GM18951 (cell line): ENCODE measurements around the gene ERCC5.

Experiments used
- POLR2A ChIP-seq: IDR thresholded peaks from 4 replicates; pipeline ENCODE4 v1.6.1; 2011; ENCODE audit warnings: mild to moderate bottlenecking; ENCODE audit not compliant: insufficient read length, insufficient read depth; ENCODE audit errors: extremely low read depth
- in situ Hi-C: fragments of 300-500 bp; cut with MboI; formaldehyde crosslinking; loops from one replicate; pipeline ENCODE4 v1.12.0; 2022; ENCODE audit warnings: low sequenced_read_pairs, mixed read lengths, inconsistent platforms; ENCODE audit not compliant: unreplicated experiment

The ERCC5 gene

DNA sequence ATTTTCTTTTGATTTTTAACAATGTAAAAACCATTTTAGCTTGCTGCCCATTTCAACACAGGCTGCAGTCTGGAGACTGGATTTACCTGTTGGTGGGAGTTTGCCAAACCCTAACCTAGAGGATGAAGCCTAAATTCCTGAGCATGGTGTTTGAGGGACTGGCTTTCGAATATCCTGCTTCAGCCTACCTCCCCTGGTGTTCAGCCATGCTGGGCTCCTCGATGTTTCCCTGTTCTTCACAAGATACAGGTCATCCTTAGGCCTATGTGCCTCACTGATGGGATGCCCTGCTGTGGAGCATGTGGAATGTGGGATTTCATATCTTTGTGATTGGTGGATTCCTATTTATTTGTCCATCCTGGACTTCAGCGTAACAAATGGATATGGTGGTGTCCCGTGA lies 20.4 kb upstream of the ERCC5 start:
- in situ Hi-C loops: no loop called here
- no peak for TF ChIP-seq POLR2A

DNA sequence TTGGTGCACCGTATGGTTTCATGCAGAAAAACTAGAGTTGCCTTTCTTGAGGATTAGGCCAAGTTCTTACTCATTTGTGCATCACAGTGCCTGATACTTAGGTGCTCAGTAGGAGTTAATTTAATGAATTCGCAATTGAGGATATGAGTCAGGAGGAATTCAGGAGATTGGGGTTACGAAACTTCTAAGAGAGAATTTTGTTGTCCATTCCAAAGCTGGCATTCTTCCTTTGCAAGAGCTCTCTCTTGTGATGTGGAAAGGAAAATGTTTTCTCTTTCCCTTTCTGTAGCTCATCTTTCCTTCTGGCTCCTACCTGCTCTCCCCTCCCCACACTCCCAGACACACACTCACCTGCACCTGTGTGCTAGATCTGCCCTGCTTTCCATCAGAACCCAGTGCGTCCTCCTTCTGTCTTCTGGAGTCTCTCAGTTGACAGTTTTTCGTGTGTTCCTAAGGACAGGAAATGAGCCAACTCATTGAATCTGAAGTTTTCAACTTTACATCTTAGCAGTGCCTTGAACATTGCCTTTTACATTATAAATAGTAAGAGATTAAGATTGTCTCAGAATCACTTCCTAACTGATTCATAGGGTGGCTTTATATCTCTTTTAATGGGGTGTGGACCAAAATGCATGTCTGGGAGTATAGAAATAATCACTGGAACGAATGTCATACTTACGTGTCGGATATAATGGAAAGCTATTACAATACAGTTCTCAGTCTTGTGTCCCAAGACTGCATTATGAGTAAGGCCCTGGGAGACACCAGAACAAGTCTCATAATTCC lies 19.7 kb upstream of the ERCC5 start:
- in situ Hi-C loops: no loop called here
- TF ChIP-seq POLR2A: no peak

DNA sequence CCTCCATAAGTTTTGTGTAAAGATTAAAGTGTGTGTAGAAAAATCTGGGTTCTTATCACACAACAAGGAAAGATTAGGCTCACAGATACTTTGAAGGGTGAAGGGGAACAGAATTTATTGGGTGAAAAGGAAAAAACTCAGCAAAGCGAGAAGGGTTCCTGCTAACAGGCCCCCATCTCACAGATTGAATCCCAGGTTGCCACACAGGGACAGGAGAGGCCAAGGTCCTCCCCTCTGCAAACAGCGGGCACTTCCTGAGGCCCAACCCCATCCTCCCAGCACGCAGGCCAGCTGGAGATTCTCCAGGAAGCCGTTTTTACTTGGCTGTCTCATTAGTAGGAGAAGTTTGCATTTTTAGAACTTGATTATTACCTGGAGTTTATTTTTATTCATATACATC lies 15.2 kb upstream of the ERCC5 start:
- in situ Hi-C loops: no loop called here
- TF ChIP-seq POLR2A: no peak

DNA sequence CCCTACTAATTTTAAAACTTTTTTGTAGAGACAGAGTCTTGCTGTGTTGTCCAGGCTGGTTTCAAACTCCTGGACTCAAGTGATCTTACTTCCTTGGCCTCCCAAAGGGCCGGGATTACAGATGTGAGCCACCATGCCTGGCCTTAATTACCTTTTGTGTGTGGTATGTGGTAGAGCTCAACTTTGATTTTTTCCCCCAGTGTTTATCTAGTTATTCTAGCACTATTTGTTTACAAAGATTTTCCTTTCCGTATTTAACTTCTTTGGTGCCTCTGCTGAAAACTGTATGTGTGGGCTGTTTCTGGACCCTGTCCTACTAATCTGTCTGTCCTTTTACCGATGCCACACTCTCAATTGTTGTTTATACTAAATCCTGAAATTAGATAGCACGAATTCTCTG lies 9.4 kb upstream of the ERCC5 start:
- in situ Hi-C loops: no loop called here
- TF ChIP-seq POLR2A: no peak

DNA sequence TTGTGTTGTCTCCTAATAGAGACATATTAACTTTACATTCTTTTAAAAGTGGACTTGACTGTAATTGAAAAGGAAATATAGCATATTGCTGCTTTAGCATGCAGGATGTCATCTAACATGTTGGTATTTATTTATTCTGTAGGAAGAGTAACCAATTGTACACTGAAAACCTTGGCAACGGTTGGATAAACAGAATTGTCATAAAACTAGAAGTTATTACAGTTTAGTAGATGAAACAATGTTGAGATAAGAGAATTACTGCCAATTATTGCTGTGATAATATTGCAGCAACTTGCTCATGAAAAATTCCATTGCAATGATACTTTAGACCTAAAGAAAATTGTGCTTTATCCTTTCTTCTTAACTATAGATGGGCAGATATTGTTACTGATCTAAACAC lies 7.6 kb upstream of the ERCC5 start:
- TF ChIP-seq POLR2A: no peak
- in situ Hi-C loops: no loop called here

DNA sequence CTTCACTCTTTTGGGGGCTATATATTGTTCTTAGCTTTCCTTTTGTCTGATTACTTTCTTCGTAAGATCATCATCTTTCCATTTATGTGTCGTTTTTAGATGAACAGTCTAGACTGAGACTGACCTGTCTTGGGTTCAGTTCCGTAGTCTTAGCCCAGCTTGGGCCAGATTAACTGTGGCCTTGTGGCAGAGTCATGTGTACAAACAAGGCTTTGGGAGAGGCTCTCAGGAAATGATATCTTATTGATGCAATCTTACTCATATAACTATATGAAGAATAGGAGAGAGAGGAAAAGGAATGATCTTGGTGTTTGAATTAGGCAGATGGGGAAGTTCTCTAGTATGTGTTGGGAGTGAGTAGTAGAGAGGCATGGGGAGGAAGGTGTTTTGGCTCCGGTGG lies 6.8 kb upstream of the ERCC5 start:
- TF ChIP-seq POLR2A: no peak
- in situ Hi-C loops: no loop called here

DNA sequence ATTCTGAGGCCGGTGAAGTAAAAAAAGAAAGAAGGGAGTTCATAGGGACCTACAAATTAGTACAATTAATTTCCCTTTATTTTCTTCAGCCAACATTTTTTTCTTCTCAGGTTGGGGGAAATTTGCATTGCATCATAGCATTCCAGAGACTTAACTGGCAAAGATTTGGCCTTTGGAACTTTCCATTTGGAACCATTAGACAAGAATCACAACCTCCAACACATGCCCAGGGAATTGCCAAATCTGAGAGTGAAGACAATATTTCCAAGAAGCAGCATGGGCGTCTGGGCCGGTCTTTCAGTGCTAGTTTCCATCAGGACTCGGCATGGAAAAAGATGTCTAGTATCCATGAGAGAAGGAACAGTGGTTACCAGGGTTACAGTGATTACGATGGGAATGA lies 6.4 kb upstream of the ERCC5 start:
- in situ Hi-C loops: no loop called here

DNA sequence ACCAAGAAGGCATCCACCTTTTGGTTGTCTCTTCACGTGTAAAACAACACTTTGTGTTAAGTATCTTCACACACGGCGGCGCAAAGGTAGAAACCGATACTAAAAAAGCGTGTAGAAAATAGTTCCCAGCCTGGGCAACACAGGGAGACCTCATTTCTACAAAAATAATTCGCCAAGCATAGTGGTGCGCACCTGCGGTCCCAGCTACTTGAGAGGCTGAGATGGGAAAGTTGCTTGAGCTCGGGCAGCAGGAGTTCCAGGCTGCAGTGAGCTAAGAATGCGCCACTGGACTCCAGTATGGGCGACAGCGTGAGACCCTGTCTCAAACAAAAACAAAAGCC lies 573 bp upstream of the ERCC5 start:
- no peak for TF ChIP-seq POLR2A
- in situ Hi-C loops: loop anchor here (10.0 kb wide), 1 partner anchor 250 kb away; the partner anchor contains the start of gene TPP2

More for the DNA sequence above, 6.4 kb upstream of the ERCC5 start:
- TF ChIP-seq POLR2A: no peak

DNA sequence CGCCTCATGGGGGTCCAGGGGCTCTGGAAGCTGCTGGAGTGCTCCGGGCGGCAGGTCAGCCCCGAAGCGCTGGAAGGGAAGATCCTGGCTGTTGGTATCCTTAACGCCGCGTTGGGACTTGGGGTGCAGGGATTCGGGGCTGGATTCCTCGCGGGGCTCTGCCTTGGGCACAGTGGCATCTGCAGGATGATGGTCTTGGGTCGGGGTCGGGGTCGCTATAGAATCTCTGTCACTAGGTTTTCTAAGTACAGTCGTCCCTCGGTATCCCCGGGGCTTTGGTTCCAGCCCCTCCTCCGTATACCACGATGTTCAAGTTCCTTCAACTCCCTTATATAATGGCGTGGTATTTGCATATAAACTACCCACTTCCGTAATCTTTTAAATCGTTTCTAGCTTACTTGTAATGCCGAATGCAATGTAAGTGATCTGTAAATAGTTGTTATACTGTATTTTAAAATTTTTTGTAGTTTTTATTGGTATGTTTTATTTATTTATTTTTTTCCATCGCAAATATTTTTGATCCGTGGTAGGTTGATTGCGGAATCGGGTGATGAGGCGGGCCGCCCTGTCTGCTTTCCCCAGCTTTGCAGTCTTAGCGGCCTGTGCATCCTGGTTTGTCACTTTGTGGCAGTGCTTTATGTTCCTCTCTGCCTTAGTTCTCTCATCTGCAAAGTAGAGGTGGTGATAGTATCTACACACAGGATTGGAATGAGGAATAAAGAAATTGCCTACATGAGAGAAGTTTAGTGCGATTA lies 606 bp downstream of the ERCC5 start:
- in situ Hi-C loops: loop anchor here (10.0 kb wide), 1 partner anchor 252 kb away; the partner anchor contains the start of gene TPP2

DNA sequence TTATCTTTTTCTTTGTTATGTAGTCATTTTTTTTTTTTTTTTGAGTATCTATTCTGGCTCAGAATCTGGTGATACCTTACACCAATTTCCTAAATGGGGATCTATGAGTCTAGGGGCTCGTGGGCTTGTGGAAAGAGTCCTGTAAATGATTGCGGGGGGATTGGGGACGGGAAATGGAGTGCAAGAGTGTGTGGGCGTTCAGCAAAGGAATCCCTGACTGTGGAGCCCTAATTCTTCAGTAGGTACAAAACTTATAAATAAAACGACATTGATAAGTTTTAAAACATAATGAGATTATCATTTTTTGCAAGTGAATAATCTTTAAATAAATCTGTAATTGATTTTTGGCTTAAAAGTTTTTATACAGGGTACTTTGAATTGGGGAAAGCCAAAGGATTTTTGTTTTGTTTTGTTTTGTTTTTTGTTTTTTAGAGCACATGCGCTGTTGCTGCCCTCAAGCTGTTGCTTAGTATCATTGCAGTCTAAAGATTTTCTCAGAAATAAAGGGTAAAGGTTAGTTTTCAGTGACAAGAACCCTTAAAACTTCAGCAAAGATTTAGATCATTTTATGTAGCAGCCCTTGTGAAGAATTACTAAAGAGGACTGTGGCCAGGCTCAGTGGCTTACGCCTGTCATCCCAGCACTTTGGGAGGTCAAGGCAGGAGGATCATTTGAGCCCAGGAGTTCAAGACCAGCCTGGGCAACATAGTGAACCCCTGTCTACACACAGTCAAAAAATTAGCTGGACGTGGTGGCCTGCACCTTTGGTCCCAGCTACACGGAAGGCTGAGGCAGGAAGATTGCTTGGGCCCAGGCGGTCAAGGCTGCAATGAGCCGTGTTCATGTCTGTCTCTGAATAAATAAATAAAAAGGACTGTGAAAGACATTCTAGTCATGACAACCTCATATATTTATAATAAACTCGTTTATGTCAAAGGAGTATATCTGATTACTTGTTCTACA lies 1.7 kb downstream of the ERCC5 start:
- no peak for TF ChIP-seq POLR2A
- in situ Hi-C loops: loop anchor here (10.0 kb wide), 1 partner anchor 253 kb away; the partner anchor contains the start of gene TPP2

More for the DNA sequence above, 606 bp downstream of the ERCC5 start:
- peak; percentile 43 for TF ChIP-seq POLR2A

DNA sequence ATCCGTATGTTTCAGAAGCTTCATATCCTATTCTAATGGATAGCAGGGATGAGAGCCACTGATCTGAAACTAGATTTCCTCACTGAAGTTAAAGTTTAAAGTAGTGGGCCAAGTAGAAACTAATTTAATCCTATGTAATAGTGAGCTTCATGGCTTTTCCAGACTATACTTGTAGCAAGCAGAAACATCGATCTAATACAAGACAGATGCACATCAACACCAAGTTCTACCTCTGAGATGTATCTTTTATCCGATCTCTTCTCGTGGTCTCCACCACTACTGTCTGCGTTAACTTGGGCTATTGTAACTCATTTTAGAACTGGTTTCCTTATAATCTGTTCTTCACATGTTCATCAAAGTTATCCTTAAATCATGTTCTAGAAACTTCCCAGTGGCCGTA lies 3.1 kb downstream of the ERCC5 start:
- TF ChIP-seq POLR2A: no peak
- in situ Hi-C loops: loop anchor here (10.0 kb wide), 1 partner anchor 254 kb away; the partner anchor contains the start of gene TPP2

DNA sequence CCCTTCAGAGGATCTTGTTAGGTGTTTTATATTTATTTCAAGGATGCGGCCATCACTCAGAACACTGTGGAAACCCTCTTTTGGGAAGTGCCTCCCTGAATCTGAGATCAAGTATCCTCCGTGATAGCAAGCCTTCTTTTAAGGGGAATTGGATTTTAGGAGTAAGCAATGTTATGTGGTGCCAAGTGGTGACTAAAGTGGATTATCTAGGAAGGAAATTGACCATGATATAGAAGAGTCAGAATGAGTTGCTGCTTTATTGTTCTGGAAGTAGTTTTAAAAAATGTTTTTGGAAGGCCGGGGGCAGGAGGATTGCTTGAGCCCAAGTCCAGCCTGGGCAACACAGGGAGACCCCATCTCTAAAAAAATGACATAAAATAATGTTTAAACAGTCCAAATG lies 6.7 kb downstream of the ERCC5 start:
- in situ Hi-C loops: no loop called here
- no peak for TF ChIP-seq POLR2A

DNA sequence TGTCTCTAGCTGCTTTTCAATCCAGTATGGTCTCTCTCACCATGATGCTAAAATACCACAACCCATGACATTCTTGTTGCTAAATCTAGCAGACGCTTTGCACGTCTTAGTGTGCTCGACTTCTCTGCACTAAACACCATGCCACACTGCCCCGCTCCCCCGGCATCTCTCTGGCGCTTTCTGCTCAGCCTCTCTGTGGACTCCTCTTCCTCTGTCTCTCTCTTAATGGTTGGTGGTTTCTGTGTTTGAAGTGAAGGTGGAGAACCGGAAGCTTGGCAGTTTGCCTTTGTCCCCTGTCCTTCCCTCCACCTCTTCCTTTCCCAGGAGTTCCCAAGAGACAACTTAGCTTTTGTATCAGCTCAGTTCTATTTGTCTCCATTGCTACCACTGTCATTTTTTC lies 8.8 kb downstream of the ERCC5 start:
- TF ChIP-seq POLR2A: no peak
- in situ Hi-C loops: no loop called here
